Measurements from ENCODE around the gene APMAP.

GRCh38 chr20:24986436-24987015 lies 6.0 kb downstream of the APMAP start:
- TF ChIP-seq CTCF (IDR thresholded peaks at IDR 0.05) = no peak
- TF ChIP-seq POLR2AphosphoS5 (IDR thresholded peaks at IDR 0.05; ENCODE audit: insufficient read depth in 1 of 2, low read depth in 1 of 2) = no peak
